Epithelial cell of proximal tubule (primary cell): ENCODE measurements around the gene OR2C3. TPM values are rescaled to one million over a fixed set of nuclear protein-coding genes. Genes with fewer than 3 reads are reported as not detected.
"Not testable (repeated sequence)": the region's sequence is repeated elsewhere in the genome, so short reads cannot be mapped to it uniquely, and the experiment has no call there.

ENCODE experiments used
- DNase-seq: peaks from one replicate; pipeline ENCODE4 v3.0.0-alpha.2; 2011; ENCODE audit warnings: low read depth
- H3K4me3 ChIP-seq: 2 replicates; pipeline ENCODE4 v1.5.1; 2011; ENCODE audit warnings: low read depth, mild to moderate bottlenecking, low read length
- total RNA-seq: library from RNA; depleted of rRNA; stranded (reverse); fragments of >200 nt; gene quantifications from 2 replicates; pipeline ENCODE4 v1.2.3, GENCODE V29; 2015
- TF ChIP-seq, protein P1 (sequence below): conservative IDR thresholded peaks from 2 replicates; pipeline ENCODE4 v1.5.1; 2012; ENCODE audit warnings: low read depth, mild to moderate bottlenecking, low read length

Gene OR2C3
- total RNA-seq, 1 donor from 2014 or later: not detected

- no peak overlapping the region for H3K4me3 ChIP-seq
- no peak for DNase-seq
- TF ChIP-seq, protein P1, sequence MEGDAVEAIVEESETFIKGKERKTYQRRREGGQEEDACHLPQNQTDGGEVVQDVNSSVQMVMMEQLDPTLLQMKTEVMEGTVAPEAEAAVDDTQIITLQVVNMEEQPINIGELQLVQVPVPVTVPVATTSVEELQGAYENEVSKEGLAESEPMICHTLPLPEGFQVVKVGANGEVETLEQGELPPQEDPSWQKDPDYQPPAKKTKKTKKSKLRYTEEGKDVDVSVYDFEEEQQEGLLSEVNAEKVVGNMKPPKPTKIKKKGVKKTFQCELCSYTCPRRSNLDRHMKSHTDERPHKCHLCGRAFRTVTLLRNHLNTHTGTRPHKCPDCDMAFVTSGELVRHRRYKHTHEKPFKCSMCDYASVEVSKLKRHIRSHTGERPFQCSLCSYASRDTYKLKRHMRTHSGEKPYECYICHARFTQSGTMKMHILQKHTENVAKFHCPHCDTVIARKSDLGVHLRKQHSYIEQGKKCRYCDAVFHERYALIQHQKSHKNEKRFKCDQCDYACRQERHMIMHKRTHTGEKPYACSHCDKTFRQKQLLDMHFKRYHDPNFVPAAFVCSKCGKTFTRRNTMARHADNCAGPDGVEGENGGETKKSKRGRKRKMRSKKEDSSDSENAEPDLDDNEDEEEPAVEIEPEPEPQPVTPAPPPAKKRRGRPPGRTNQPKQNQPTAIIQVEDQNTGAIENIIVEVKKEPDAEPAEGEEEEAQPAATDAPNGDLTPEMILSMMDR: no peak
These were observed 43.1 kb downstream of the OR2C3 start for GRCh38 chr1:247493106-247493505.

DNA sequence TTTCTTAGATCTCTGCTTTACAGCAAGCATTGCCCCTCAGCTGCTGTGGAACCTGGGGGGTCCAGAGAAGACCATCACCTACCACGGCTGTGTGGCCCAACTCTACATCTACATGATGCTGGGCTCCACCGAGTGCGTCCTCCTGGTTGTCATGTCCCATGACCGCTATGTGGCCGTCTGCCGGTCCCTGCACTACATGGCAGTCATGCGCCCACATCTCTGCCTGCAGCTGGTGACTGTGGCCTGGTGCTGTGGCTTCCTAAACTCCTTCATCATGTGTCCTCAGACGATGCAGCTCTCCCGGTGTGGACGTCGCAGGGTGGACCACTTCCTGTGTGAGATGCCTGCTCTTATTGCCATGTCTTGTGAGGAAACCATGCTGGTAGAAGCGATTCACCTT, 44.9 kb downstream of the OR2C3 start:
- DNase-seq: no peak
- TF ChIP-seq, protein P1: no peak
- H3K4me3 ChIP-seq: no peak overlapping the region

DNA sequence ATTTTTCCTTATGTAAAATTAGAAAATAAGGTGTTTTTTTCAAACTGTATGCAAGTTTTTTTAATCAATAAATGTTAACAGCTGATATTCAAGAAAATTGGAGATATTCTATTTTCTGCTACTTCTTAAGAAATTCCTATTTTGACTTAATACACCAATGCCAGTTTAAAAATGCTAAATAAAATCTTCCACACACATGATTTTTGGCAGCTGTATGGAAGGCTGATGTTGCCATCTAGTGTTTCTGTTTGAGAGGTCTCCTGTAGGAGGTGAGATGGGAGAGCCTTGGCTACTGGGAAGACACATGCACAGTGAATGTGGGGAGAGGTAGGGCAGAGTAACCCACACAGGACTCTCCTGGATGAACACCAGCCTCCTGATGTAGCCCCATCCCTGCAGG, 49.2 kb downstream of the OR2C3 start:
- TF ChIP-seq, protein P1: peak; percentile 65
- no peak overlapping the region for H3K4me3 ChIP-seq
- peak; percentile 13 for DNase-seq

- no peak overlapping the region for H3K4me3 ChIP-seq
- DNase-seq: no peak
- TF ChIP-seq, protein P1: no peak
These were observed 53.5 kb downstream of the OR2C3 start for GRCh38 chr1:247482747-247483146.

DNA sequence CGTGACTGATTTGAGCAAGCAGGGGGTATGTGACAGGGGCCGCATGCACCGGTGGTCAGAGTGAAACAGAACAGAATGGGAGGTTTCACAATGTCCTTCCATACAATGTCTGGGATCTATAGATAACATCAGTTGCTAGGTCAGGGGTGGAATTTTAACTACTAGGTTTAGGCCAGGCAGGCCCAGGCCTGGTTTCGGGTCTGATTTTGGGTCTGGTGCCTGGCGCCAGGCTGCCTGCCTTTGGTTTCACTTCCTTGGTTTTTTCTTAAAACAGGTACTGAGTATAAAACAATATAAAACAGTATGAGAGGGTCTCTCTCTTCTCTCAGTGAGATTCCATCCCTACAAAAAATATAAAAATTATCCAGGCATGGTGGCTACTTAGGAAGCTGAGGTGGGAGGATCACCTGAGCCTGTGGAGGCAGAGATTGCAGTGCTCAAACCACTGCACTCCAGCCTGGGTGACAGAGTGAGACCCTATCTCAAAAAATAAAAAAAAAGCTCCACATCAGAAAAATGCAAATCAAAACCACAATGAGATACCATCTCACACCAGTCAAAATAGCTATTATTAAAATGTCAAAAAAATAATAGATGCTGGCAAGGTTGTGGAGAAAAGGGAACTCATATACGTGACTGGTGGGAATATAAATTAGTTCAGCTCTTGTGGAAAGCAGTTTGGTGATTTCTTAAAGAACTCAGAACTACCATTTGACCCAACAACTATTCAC, 59.7 kb downstream of the OR2C3 start:
- H3K4me3 ChIP-seq, DNase-seq: not testable (repeated sequence)

GRCh38 chr1:247475793-247476192, 60.4 kb downstream of the OR2C3 start:
- no peak overlapping the region for H3K4me3 ChIP-seq
- TF ChIP-seq, protein P1: no peak
- no peak for DNase-seq

Other genes with a start within 250 kb of the OR2C3 start
- gene ZNF496, start 204.6 kb downstream of the OR2C3 start, total RNA-seq: 41.0 and 43.9 TPM in 2 replicates
- 7.4 and 8.5 TPM in 2 replicates for gene NLRP3, start 120.3 kb downstream of the OR2C3 start, total RNA-seq
- gene OR2B11, start 78.3 kb downstream of the OR2C3 start, total RNA-seq: not detected in 2 replicates
- not detected in 2 replicates for gene GCSAML, start 12.7 kb upstream of the OR2C3 start, total RNA-seq
- not detected in 2 replicates for gene OR2G2, start 51.9 kb upstream of the OR2C3 start, total RNA-seq
- not detected in 2 replicates for gene OR2G3, start 69.1 kb upstream of the OR2C3 start, total RNA-seq
- not detected in 2 replicates for gene OR13G1, start 143.3 kb upstream of the OR2C3 start, total RNA-seq
- not detected in 2 replicates for gene OR6F1, start 180.2 kb upstream of the OR2C3 start, total RNA-seq
- gene OR14K1, start 202.2 kb upstream of the OR2C3 start, total RNA-seq: not detected in 2 replicates
- not detected in 2 replicates for gene OR14A2, start 211.7 kb upstream of the OR2C3 start, total RNA-seq
- not detected in 2 replicates for gene OR1C1, start 224.1 kb upstream of the OR2C3 start, total RNA-seq